Measurements from ENCODE around the gene PVALEF. TPM values are rescaled to one million over a fixed set of nuclear protein-coding genes. Genes with fewer than 3 reads are reported as not detected.

PVALEF gene
- total and polyA plus RNA-seq, 2 of the 13 experiments (the other 11 are each of a cell fraction or from before 2014, with no cell fraction given): 0.18 TPM

- Histone ChIP-seq H3K27ac (ENCODE audit: extremely low read length, insufficient read depth, low read length) (no peak overlapping the region), H3K9me3 (ENCODE audit: low read length) (no peaks in the 10 kb centered on the region), H4K20me1 (ENCODE audit: insufficient read depth, low read length) (no peaks in the 10 kb centered on the region), H3K9ac (ENCODE audit: insufficient read depth, low read depth, low read length) (no peak overlapping the region), H3K4me3 (replicated peaks in 1 of 3; ENCODE audit: insufficient read depth in 1 of 3, low read depth in 2 of 3, low read length in 3 of 3) (no peak overlapping the region), H3K27me3 (ENCODE audit: control insufficient read depth in 1 of 2, insufficient read depth in 2 of 2, low read length in 2 of 2) (no peaks in the 10 kb centered on the region), H3K4me2 (ENCODE audit: low read depth, low read length) (no peak overlapping the region), H3K4me1 (ENCODE audit: insufficient read depth, low read length) (peaks cover 4% of the 10 kb centered on the region; the same call in 1 of the 2 replicates), H2AFZ (ENCODE audit: low read length) (no peak overlapping the region), H3K79me2 (ENCODE audit: insufficient read depth, low read length) (no peaks in the 10 kb centered on the region), H3K36me3 (replicated peaks in 1 of 2; ENCODE audit: control insufficient read depth in 1 of 2, insufficient read depth in 2 of 2, low read length in 2 of 2) (no peaks in the 10 kb centered on the region)
- no TSS peak for BruUV-seq (replicated peaks)
- FAIRE-seq (no peak), DNase-seq (ENCODE audit: low spot score) (no peak), ATAC-seq (no peak)
- 94% methylated on average over 18 of the region's 18 CpGs for WGBS (ENCODE audit: low lambda C conversion rate)
- in situ Hi-C loops (cut with HindIII; ENCODE audit: extremely low pct_ligation_motif_present, low pct_unique_long_range_greater_than_20kb) (no loop called here), intact Hi-C loops (cut with micrococcal nuclease; ENCODE audit: unreplicated experiment) (no loop called here)
- TF ChIP-seq ZNF703 (CRISPR knock-in tag; IDR thresholded peaks at IDR 0.05; ENCODE audit: borderline replicate concordance) (no peak), ZNF704 (CRISPR knock-in tag; IDR thresholded peaks at IDR 0.05; ENCODE audit: borderline replicate concordance) (no peak), ZNF354B (CRISPR knock-in tag; IDR thresholded peaks at IDR 0.05) (no peak), BHLHE40 (IDR thresholded peaks at IDR 0.05; ENCODE audit: low read length) (no peak), ZFP41 (CRISPR knock-in tag; IDR thresholded peaks at IDR 0.05; ENCODE audit: borderline replicate concordance) (no peak), TBP (CRISPR knock-in tag; IDR thresholded peaks at IDR 0.05) (no peak), ZNF460 (CRISPR knock-in tag; IDR thresholded peaks at IDR 0.05; ENCODE audit: borderline replicate concordance) (no peak), GLI4 (CRISPR knock-in tag; IDR thresholded peaks at IDR 0.05; ENCODE audit: borderline replicate concordance) (no peak), ZNF383 (CRISPR knock-in tag; IDR thresholded peaks at IDR 0.05; ENCODE audit: borderline replicate concordance) (no peak), ZNF292 (CRISPR knock-in tag; IDR thresholded peaks at IDR 0.05; ENCODE audit: borderline replicate concordance, low read depth) (no peak), PAWR (CRISPR knock-in tag; IDR thresholded peaks at IDR 0.05; ENCODE audit: borderline replicate concordance) (no peak), ZNF343 (CRISPR knock-in tag; IDR thresholded peaks at IDR 0.05) (no peak)
- CTCF ChIA-PET (ENCODE audit: low intra/inter-chr PET ratio, low total read pairs): no interaction called here
- POLR2A ChIA-PET: no interaction called here
These were observed 10.3 kb upstream of the PVALEF start for GRCh38 chr17:81154961-81155360.
